HepG2 (cell line): ENCODE measurements around the gene THAP3. TPM values are rescaled to one million over a fixed set of nuclear protein-coding genes. Genes with fewer than 3 reads are reported as not detected.
A peak's percentile ranks its signal among the peaks of the same experiment; 100 is the strongest.

Source experiments
- ADNP ChIP-seq: sonication (generic); formaldehyde crosslinking; IDR thresholded peaks from 2 replicates; pipeline ENCODE4 v1.4.0; 2020; ENCODE audit warnings: missing genetic modification reagents
- DPF2 ChIP-seq: sonication (generic); formaldehyde crosslinking; IDR thresholded peaks from 2 replicates; pipeline ENCODE4 v1.4.0; 2020; ENCODE audit warnings: mild to moderate bottlenecking, low read depth, missing genetic modification reagents, borderline replicate concordance
- GLI4 ChIP-seq: sonication (generic); formaldehyde crosslinking; IDR thresholded peaks from 2 replicates; pipeline ENCODE4 v1.5.1; 2020; ENCODE audit warnings: missing genetic modification reagents, mild to moderate bottlenecking, moderate library complexity, borderline replicate concordance
- HES4 ChIP-seq: sonication (generic); formaldehyde crosslinking; IDR thresholded peaks from 2 replicates; pipeline ENCODE4 v1.9.0; 2021; ENCODE audit warnings: mild to moderate bottlenecking, missing genetic modification reagents, borderline replicate concordance
- HMGXB3 ChIP-seq: sonication (generic); formaldehyde crosslinking; IDR thresholded peaks from 2 replicates; pipeline ENCODE4 v1.4.0; 2020; ENCODE audit warnings: missing genetic modification reagents, borderline replicate concordance
- IRF1 ChIP-seq: sonication (generic); formaldehyde crosslinking; IDR thresholded peaks from 2 replicates; pipeline ENCODE4 v1.4.0; 2020; ENCODE audit warnings: low read depth, mild to moderate bottlenecking, missing genetic modification reagents
- MBD4 ChIP-seq: IDR thresholded peaks from 2 replicates; pipeline ENCODE4 v1.6.1; 2012; ENCODE audit warnings: low read length, inconsistent platforms, borderline replicate concordance
- MEF2D ChIP-seq: sonication (generic); formaldehyde crosslinking; IDR thresholded peaks from 2 replicates; pipeline ENCODE4 v1.5.1; 2020; ENCODE audit warnings: mild to moderate bottlenecking, missing genetic modification reagents
- NBN ChIP-seq: fragments of 450-650 bp; conservative IDR thresholded peaks from 2 replicates; pipeline ENCODE4 v1.6.1; 2017
- NFIC ChIP-seq: IDR thresholded peaks from 2 replicates; pipeline ENCODE4 v1.6.1; 2012; ENCODE audit warnings: mild to moderate bottlenecking, low read length, inconsistent platforms
- NR2F6 ChIP-seq, 2 experiments: IDR thresholded peaks; 2 replicates each; pipeline ENCODE4 v1.6.1; 2016; ENCODE audit warnings: antibody characterized with exemption in 1 of 2, mild to moderate bottlenecking in 1 of 2
- PHF21A ChIP-seq: sonication (generic); formaldehyde crosslinking; IDR thresholded peaks from 2 replicates; pipeline ENCODE4 v1.5.0; 2020; ENCODE audit warnings: mild to moderate bottlenecking, missing genetic modification reagents
- SCMH1 ChIP-seq: sonication (generic); formaldehyde crosslinking; IDR thresholded peaks from 2 replicates; pipeline ENCODE4 v1.9.0; 2021; ENCODE audit warnings: missing genetic modification reagents, mild to moderate bottlenecking, borderline replicate concordance
- SIN3A ChIP-seq: IDR thresholded peaks from 2 replicates; pipeline ENCODE4 v1.6.1; 2011; ENCODE audit warnings: low read depth, mild to moderate bottlenecking, control low read depth, low read length, borderline replicate concordance
- SKI ChIP-seq: fragments of 450-650 bp; IDR thresholded peaks from one replicate; pipeline ENCODE4 v1.6.1; 2018; ENCODE audit warnings: mild to moderate bottlenecking; ENCODE audit not compliant: partially characterized antibody
- SRSF1 ChIP-seq: fragments of 200-400 bp; formaldehyde crosslinking; optimal IDR thresholded peaks from 2 replicates; pipeline ENCODE3; 2017; ENCODE audit warnings: mild to moderate bottlenecking, low read depth, low read length, moderate library complexity
- TBX3 ChIP-seq: fragments of 450-650 bp; IDR thresholded peaks from 2 replicates; pipeline ENCODE4 v1.6.1; 2017; ENCODE audit warnings: antibody characterized with exemption, mild to moderate bottlenecking, inconsistent platforms, borderline replicate concordance
- ZNF12 ChIP-seq: sonication (generic); formaldehyde crosslinking; IDR thresholded peaks from 2 replicates; pipeline ENCODE4 v1.5.0; 2020; ENCODE audit warnings: missing genetic modification reagents
- ZNF3 ChIP-seq: IDR thresholded peaks from 2 replicates; pipeline ENCODE4 v1.7.0; 2017; ENCODE audit warnings: inconsistent platforms
- ZNF30 ChIP-seq: sonication (generic); formaldehyde crosslinking; IDR thresholded peaks from 2 replicates; pipeline ENCODE4 v1.5.0; 2020; ENCODE audit warnings: mild to moderate bottlenecking, missing genetic modification reagents
- ZNF331 ChIP-seq: sonication (generic); formaldehyde crosslinking; IDR thresholded peaks from 2 replicates; pipeline ENCODE4 v1.4.0; 2020; ENCODE audit warnings: missing genetic modification reagents
- ZNF441 ChIP-seq: sonication (generic); formaldehyde crosslinking; IDR thresholded peaks from 2 replicates; pipeline ENCODE4 v1.7.0; 2021; ENCODE audit warnings: missing genetic modification reagents, borderline replicate concordance
- ZNF552 ChIP-seq: sonication (generic); formaldehyde crosslinking; IDR thresholded peaks from 2 replicates; pipeline ENCODE4 v1.9.0; 2022; ENCODE audit warnings: missing genetic modification reagents, mild to moderate bottlenecking, borderline replicate concordance
- ZNF569 ChIP-seq: sonication (generic); formaldehyde crosslinking; IDR thresholded peaks from 2 replicates; pipeline ENCODE4 v1.5.0; 2020; ENCODE audit warnings: mild to moderate bottlenecking, missing genetic modification reagents, moderate library complexity, borderline replicate concordance
- ZNF572 ChIP-seq: sonication (generic); formaldehyde crosslinking; IDR thresholded peaks from 2 replicates; pipeline ENCODE4 v1.5.1; 2020; ENCODE audit warnings: mild to moderate bottlenecking, missing genetic modification reagents
- ZNF598 ChIP-seq: sonication (generic); formaldehyde crosslinking; IDR thresholded peaks from 2 replicates; pipeline ENCODE4 v1.5.1; 2020; ENCODE audit warnings: mild to moderate bottlenecking, missing genetic modification reagents, borderline replicate concordance
- ZNF644 ChIP-seq: IDR thresholded peaks from 2 replicates; pipeline ENCODE4 v1.6.1; 2016; ENCODE audit warnings: low read depth
- ZNF792 ChIP-seq: IDR thresholded peaks from 2 replicates; pipeline ENCODE4 v1.6.1; 2016
- polyA plus RNA-seq, 8 experiments: library from polyadenylated mRNA; depleted of rRNA in 3 of 8; stranded (reverse) in 7 of 8; unstranded in 1 of 8; fragments of >200 nt; fragmentation: Illumina TruSeq in 4 of 8; extraction: Trizol in 4 of 8; gene quantifications; 2 replicates each; pipeline versions ENCODE4 v1.2.1 to v1.2.3, GENCODE V29; 2011 to 2016; ENCODE audit warnings: low read depth in 4 of 8, missing spikeins in 1 of 8, mixed read lengths in 1 of 8; ENCODE audit not compliant: insufficient read depth in 1 of 8
- total RNA-seq, 5 experiments: library from RNA; depleted of rRNA; stranded (reverse); fragments of >200 nt; fragmentation: Illumina TruSeq; extraction: Trizol; gene quantifications; 2 replicates each; pipeline ENCODE4 v1.2.3, GENCODE V29; 2016; ENCODE audit warnings: low read depth in 1 of 5

The THAP3 gene
- total and polyA plus RNA-seq, 2 of the 13 experiments (the other 11 are each of a cell fraction or from before 2014, with no cell fraction given): 10.3 to 14.9 TPM

- peak; percentile 85; the same call in 1 of the 2 replicates for TF ChIP-seq ZNF792 (CRISPR knock-in tag)
- no peak for TF ChIP-seq ZNF30 (CRISPR knock-in tag)
- TF ChIP-seq GLI4: no peak
- TF ChIP-seq ZNF644 (CRISPR knock-in tag): 0 out of 2 replicates have a peak, but pooled peaks have one; percentile 20
- no peak for TF ChIP-seq TBX3
- no peak for TF ChIP-seq ZNF598 (CRISPR knock-in tag)
- TF ChIP-seq ZNF331 (CRISPR knock-in tag): peak; percentile 85
- no peak for TF ChIP-seq NBN
- TF ChIP-seq SKI: no peak
- TF ChIP-seq HES4 (CRISPR knock-in tag): peak; percentile 44; the same call in 1 of the 2 replicates
- TF ChIP-seq MEF2D (CRISPR knock-in tag): peak; percentile 39; the same call in 1 of the 2 replicates
- TF ChIP-seq ZNF3: no peak
- no peak for TF ChIP-seq DPF2 (CRISPR knock-in tag)
- TF ChIP-seq ZNF569 (CRISPR knock-in tag): no peak
- no peak for TF ChIP-seq ZNF572 (CRISPR knock-in tag)
- no peak for TF ChIP-seq ZNF441 (CRISPR knock-in tag)
- no peak for TF ChIP-seq ZNF552 (CRISPR knock-in tag)
- no peak for TF ChIP-seq IRF1 (CRISPR knock-in tag)
- TF ChIP-seq ADNP (CRISPR knock-in tag): no peak
- TF ChIP-seq NFIC: 0 out of 2 replicates have a peak, but pooled peaks have one; percentile 31
- TF ChIP-seq MBD4: no peak
- TF ChIP-seq HMGXB3 (CRISPR knock-in tag): peak; percentile 51; the same call in 1 of the 2 replicates
- no peak for TF ChIP-seq SRSF1
- 0 out of 2 replicates have a peak, but pooled peaks have one; percentile 33 for TF ChIP-seq NR2F6 (IDR thresholded peaks at IDR 0.05)
- 0 out of 2 replicates have a peak, but pooled peaks have one; percentile 32 for TF ChIP-seq NR2F6 (CRISPR knock-in tag; IDR thresholded peaks at IDR 0.05)
- TF ChIP-seq SCMH1: no peak
- peak; percentile 85 for TF ChIP-seq PHF21A (CRISPR knock-in tag)
- TF ChIP-seq ZNF12 (CRISPR knock-in tag): 0 out of 2 replicates have a peak, but pooled peaks have one; percentile 40
- 0 out of 2 replicates have a peak, but pooled peaks have one; percentile 30 for TF ChIP-seq SIN3A
Observed at GRCh38 chr1:6603915-6604558, 20.6 kb upstream of the THAP3 start (continued).
